ENCODE results near the gene WDR18.

The WDR18 gene

GRCh38 chr19:1012334-1012733 lies 28.2 kb downstream of the WDR18 start:
- Histone ChIP-seq H3K4me3 (replicated peaks; ENCODE audit: insufficient read depth, low read length) (no peak overlapping the region), H3K27ac (replicated peaks) (no peak overlapping the region), H3K27me3 (ENCODE audit: insufficient read depth, poor library complexity, severe bottlenecking) (no peaks in the 10 kb centered on the region)
- no peak for DNase-seq (ENCODE audit: low read depth in 1 of 2, low spot score in 1 of 2)
- TF ChIP-seq GABPA (IDR thresholded peaks at IDR 0.05; ENCODE audit: low read depth) (no peak), SPI1 (IDR thresholded peaks at IDR 0.05; ENCODE audit: borderline replicate concordance, low read depth) (no peak), POLR2AphosphoS5 (IDR thresholded peaks at IDR 0.05; ENCODE audit: low read depth) (no peak), CTCF (IDR thresholded peaks at IDR 0.05; ENCODE audit: insufficient read depth, low read length) (no peak), REST (IDR thresholded peaks at IDR 0.05; ENCODE audit: insufficient replicate concordance, low read depth) (no peak)

- no peak overlapping the region for H3K27ac ChIP-seq (replicated peaks)
- DNase-seq (ENCODE audit: low read depth in 1 of 2, low spot score in 1 of 2), result no peak
Observed at GRCh38 chr19:1013218-1013617, 29.1 kb downstream of the WDR18 start.

GRCh38 chr19:1014161-1015060 lies 30.3 kb downstream of the WDR18 start:
- TF ChIP-seq CTCF (IDR thresholded peaks at IDR 0.05; ENCODE audit: insufficient read depth, low read length), result no peak
- no peak for DNase-seq (ENCODE audit: low read depth in 1 of 2, low spot score in 1 of 2)
- Histone ChIP-seq H3K27ac (replicated peaks) (no peak overlapping the region), H3K4me3 (replicated peaks; ENCODE audit: insufficient read depth, low read length) (no peak overlapping the region), H3K27me3 (ENCODE audit: insufficient read depth, poor library complexity, severe bottlenecking) (no peaks in the 10 kb centered on the region)

More at GRCh38 chr19:1013218-1013617, 29.1 kb downstream of the WDR18 start:
- Histone ChIP-seq H3K4me3 (replicated peaks; ENCODE audit: insufficient read depth, low read length) (no peak overlapping the region), H3K27me3 (ENCODE audit: insufficient read depth, poor library complexity, severe bottlenecking) (no peaks in the 10 kb centered on the region)
- TF ChIP-seq SPI1 (IDR thresholded peaks at IDR 0.05; ENCODE audit: borderline replicate concordance, low read depth) (no peak), REST (IDR thresholded peaks at IDR 0.05; ENCODE audit: insufficient replicate concordance, low read depth) (no peak), POLR2AphosphoS5 (IDR thresholded peaks at IDR 0.05; ENCODE audit: low read depth) (peak; percentile 34; the same call in 1 of the 2 replicates)

- TF ChIP-seq GABPA (IDR thresholded peaks at IDR 0.05; ENCODE audit: low read depth) (no peak), POLR2AphosphoS5 (IDR thresholded peaks at IDR 0.05; ENCODE audit: low read depth) (no peak), CTCF (IDR thresholded peaks at IDR 0.05; ENCODE audit: insufficient read depth, low read length) (no peak), SPI1 (IDR thresholded peaks at IDR 0.05; ENCODE audit: borderline replicate concordance, low read depth) (no peak), REST (IDR thresholded peaks at IDR 0.05; ENCODE audit: insufficient replicate concordance, low read depth) (no peak)
- H3K4me3 ChIP-seq (replicated peaks; ENCODE audit: insufficient read depth, low read length), result no peak overlapping the region
- H3K27ac ChIP-seq (replicated peaks), result no peak overlapping the region
- H3K27me3 ChIP-seq (ENCODE audit: insufficient read depth, poor library complexity, severe bottlenecking), result no peaks in the 10 kb centered on the region
- no peak for DNase-seq (ENCODE audit: low read depth in 1 of 2, low spot score in 1 of 2)
Observed at GRCh38 chr19:1015061-1015781, 31.1 kb downstream of the WDR18 start.

All from HL-60 (cell line).